HepG2 (cell line): ENCODE results near the gene CPVL. TPM values are rescaled to one million over a fixed set of nuclear protein-coding genes. Genes with fewer than 3 reads are reported as not detected.

Experiments used
- CREB1 ChIP-seq, 2 experiments: fragments of 450-650 bp in 1 of 2; IDR thresholded peaks; 2 replicates each; pipeline ENCODE4 v1.6.1; 2016 to 2017; ENCODE audit warnings: control low read depth in 1 of 2, mild to moderate bottlenecking in 1 of 2, missing compliant biosample characterization in 1 of 2, missing genetic modification characterization in 1 of 2
- FOSL2 ChIP-seq: sonication (generic); formaldehyde crosslinking; IDR thresholded peaks from 2 replicates; pipeline ENCODE4 v1.4.0; 2020; ENCODE audit warnings: missing genetic modification reagents
- GTF3A ChIP-seq: sonication (generic); formaldehyde crosslinking; conservative IDR thresholded peaks from 2 replicates; pipeline ENCODE4 v1.4.0; 2020; ENCODE audit warnings: mild to moderate bottlenecking, missing genetic modification reagents
- HNF4A ChIP-seq: sonication (generic); formaldehyde crosslinking; IDR thresholded peaks from 2 replicates; pipeline ENCODE4 v1.4.0; 2020; ENCODE audit warnings: missing genetic modification reagents
- KAT7 ChIP-seq: IDR thresholded peaks from 2 replicates; pipeline ENCODE4 v1.6.1; 2018; ENCODE audit warnings: borderline replicate concordance, missing compliant biosample characterization
- MTA3 ChIP-seq: sonication (generic); formaldehyde crosslinking; IDR thresholded peaks from 2 replicates; pipeline ENCODE4 v1.4.0; 2020; ENCODE audit warnings: missing genetic modification reagents
- POLR2G ChIP-seq: fragments of 200-400 bp; formaldehyde crosslinking; IDR thresholded peaks from 2 replicates; pipeline ENCODE4 v1.6.1; 2018; ENCODE audit warnings: mild to moderate bottlenecking, low read depth, low read length, moderate library complexity
- PTBP1 ChIP-seq: fragments of 200-400 bp; formaldehyde crosslinking; IDR thresholded peaks from 2 replicates; pipeline ENCODE4 v1.6.1; 2018; ENCODE audit warnings: low read length, low read depth; ENCODE audit not compliant: poor library complexity, severe bottlenecking
- RBFOX2 ChIP-seq: fragments of 200-400 bp; formaldehyde crosslinking; IDR thresholded peaks from 2 replicates; pipeline ENCODE4 v1.6.1; 2017; ENCODE audit warnings: low read depth, mild to moderate bottlenecking, low read length
- RFX5 ChIP-seq: IDR thresholded peaks from 2 replicates; pipeline ENCODE4 v1.6.1; 2011; ENCODE audit warnings: low read depth, low read length, improper control_type of control experiment
- SSRP1 ChIP-seq: IDR thresholded peaks from 2 replicates; pipeline ENCODE4 v1.6.1; 2016; ENCODE audit warnings: control low read depth
- ZBTB7A ChIP-seq: sonication (generic); formaldehyde crosslinking; IDR thresholded peaks from 2 replicates; pipeline ENCODE4 v1.8.0; 2022; ENCODE audit warnings: mild to moderate bottlenecking, missing genetic modification reagents
- ZMYM4 ChIP-seq: sonication (generic); formaldehyde crosslinking; IDR thresholded peaks from 2 replicates; pipeline ENCODE4 v1.8.1; 2023; ENCODE audit warnings: mild to moderate bottlenecking, missing genetic modification reagents
- ZNF10 ChIP-seq: sonication (generic); formaldehyde crosslinking; IDR thresholded peaks from 2 replicates; pipeline ENCODE4 v1.4.0; 2020; ENCODE audit warnings: mild to moderate bottlenecking, low read depth, missing genetic modification reagents, borderline replicate concordance
- ZNF143 ChIP-seq: sonication (generic); formaldehyde crosslinking; IDR thresholded peaks from 2 replicates; pipeline ENCODE4 v1.4.0; 2020; ENCODE audit warnings: missing genetic modification reagents
- ZNF354B ChIP-seq: sonication (generic); formaldehyde crosslinking; IDR thresholded peaks from 2 replicates; pipeline ENCODE4 v1.8.0; 2022; ENCODE audit warnings: mild to moderate bottlenecking, missing genetic modification reagents
- ZNF598 ChIP-seq: sonication (generic); formaldehyde crosslinking; IDR thresholded peaks from 2 replicates; pipeline ENCODE4 v1.5.1; 2020; ENCODE audit warnings: mild to moderate bottlenecking, missing genetic modification reagents, borderline replicate concordance
- ZNF749 ChIP-seq: sonication (generic); formaldehyde crosslinking; IDR thresholded peaks from 2 replicates; pipeline ENCODE4 v1.8.0; 2022; ENCODE audit warnings: mild to moderate bottlenecking, missing genetic modification reagents, moderate library complexity, borderline replicate concordance
- ZSCAN12 ChIP-seq: sonication (generic); formaldehyde crosslinking; IDR thresholded peaks from 2 replicates; pipeline ENCODE4 v1.9.0; 2021; ENCODE audit warnings: mild to moderate bottlenecking, missing genetic modification reagents
- polyA plus RNA-seq, 8 experiments: library from polyadenylated mRNA; depleted of rRNA in 3 of 8; stranded (reverse) in 7 of 8; unstranded in 1 of 8; fragments of >200 nt; fragmentation: Illumina TruSeq in 4 of 8; extraction: Trizol in 4 of 8; gene quantifications; 2 replicates each; pipeline versions ENCODE4 v1.2.1 to v1.2.3, GENCODE V29; 2011 to 2016; ENCODE audit warnings: low read depth in 4 of 8, missing spikeins in 1 of 8, mixed read lengths in 1 of 8; ENCODE audit not compliant: insufficient read depth in 1 of 8
- total RNA-seq, 5 experiments: library from RNA; depleted of rRNA; stranded (reverse); fragments of >200 nt; fragmentation: Illumina TruSeq; extraction: Trizol; gene quantifications; 2 replicates each; pipeline ENCODE4 v1.2.3, GENCODE V29; 2016; ENCODE audit warnings: low read depth in 1 of 5
- TF ChIP-seq, protein P1 (sequence below): IDR thresholded peaks from 2 replicates; pipeline ENCODE4 v1.6.1; 2016; ENCODE audit warnings: mild to moderate bottlenecking
- TF ChIP-seq, protein P2 (sequence below): sonication (generic); formaldehyde crosslinking; IDR thresholded peaks from 2 replicates; pipeline ENCODE4 v1.4.0; 2020; ENCODE audit warnings: missing genetic modification reagents, borderline replicate concordance
- TF ChIP-seq, protein P3 (sequence below): sonication (generic); IDR thresholded peaks from 2 replicates; pipeline ENCODE4 v1.6.1; 2016; ENCODE audit warnings: low read depth, borderline replicate concordance
- TF ChIP-seq, protein P4 (sequence below): sonication (generic); formaldehyde crosslinking; IDR thresholded peaks from 2 replicates; pipeline ENCODE4 v1.8.0; 2022; ENCODE audit warnings: mild to moderate bottlenecking, missing genetic modification reagents, moderate library complexity
- TF ChIP-seq, protein P5 (sequence below): IDR thresholded peaks from 2 replicates; pipeline ENCODE4 v1.6.1; 2016; ENCODE audit warnings: low read depth, control low read depth

Gene CPVL
- total and polyA plus RNA-seq, 2 of the 13 experiments (the other 11 are each of a cell fraction or from before 2014, with no cell fraction given): 59.2 to 294 TPM

DNA sequence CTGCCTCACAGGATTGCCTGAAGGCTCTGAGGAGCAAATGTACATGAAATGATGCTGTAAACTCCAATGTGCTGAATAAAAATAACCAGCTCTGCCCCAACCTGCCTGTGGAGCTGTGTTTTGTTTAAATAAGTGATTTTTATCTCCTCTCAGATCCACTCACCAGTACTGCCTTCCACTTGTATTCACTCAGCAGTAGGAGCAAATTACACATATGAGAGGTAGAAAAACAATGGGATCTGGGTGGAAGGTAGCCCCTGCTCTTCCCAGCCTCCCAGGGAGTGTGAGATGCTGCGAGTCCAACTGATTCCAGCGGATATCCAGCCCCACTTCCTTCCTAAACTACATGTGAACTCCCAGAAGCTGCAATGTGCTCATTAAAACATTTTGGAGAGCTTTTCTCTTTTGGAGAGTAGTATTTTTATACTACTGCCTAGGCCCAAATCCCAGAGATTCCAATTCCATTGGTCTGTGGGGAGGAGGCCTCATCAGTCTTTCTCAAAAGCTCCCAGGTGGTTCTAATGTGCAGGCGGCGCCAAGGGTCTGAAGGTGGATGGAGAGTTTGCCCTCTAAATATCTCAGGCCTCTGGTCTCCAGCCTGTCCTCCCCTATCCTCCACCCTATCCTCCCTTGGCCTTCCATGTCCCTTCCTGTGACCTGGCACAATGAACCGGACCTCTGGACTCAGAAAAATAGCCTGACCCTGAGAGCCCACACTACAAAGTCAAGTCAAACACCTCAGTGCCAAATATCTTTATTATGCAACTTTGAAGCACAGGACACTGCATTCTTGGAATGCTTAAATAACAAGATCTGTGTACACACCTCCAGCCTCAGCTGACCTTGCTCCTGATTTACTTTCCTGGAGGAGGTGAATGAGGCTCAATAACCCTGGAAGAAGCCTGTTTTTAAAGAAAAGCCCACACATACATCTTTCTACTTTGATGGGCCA is 46.2 kb downstream of the CPVL start (continued):
- TF ChIP-seq, protein P1, sequence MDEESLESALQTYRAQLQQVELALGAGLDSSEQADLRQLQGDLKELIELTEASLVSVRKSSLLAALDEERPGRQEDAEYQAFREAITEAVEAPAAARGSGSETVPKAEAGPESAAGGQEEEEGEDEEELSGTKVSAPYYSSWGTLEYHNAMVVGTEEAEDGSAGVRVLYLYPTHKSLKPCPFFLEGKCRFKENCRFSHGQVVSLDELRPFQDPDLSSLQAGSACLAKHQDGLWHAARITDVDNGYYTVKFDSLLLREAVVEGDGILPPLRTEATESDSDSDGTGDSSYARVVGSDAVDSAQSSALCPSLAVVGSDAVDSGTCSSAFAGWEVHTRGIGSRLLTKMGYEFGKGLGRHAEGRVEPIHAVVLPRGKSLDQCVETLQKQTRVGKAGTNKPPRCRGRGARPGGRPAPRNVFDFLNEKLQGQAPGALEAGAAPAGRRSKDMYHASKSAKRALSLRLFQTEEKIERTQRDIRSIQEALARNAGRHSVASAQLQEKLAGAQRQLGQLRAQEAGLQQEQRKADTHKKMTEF (CRISPR knock-in tag): peak; percentile 88
- TF ChIP-seq SSRP1 (no peak), MTA3 (no peak), HNF4A (peak; percentile 98), PTBP1 (no peak), KAT7 (CRISPR knock-in tag) (no peak), RBFOX2 (no peak), ZBTB7A (no peak), ZNF354B (no peak), ZNF143 (CRISPR knock-in tag) (no peak), FOSL2 (peak; percentile 76), ZSCAN12 (CRISPR knock-in tag) (no peak), ZMYM4 (CRISPR knock-in tag) (peak; percentile 91), GTF3A (no peak), ZNF598 (CRISPR knock-in tag) (no peak), RFX5 (no peak), CREB1 (IDR thresholded peaks at IDR 0.05) (no peak), CREB1 (CRISPR knock-in tag; IDR thresholded peaks at IDR 0.05) (peak; percentile 85), ZNF749 (CRISPR knock-in tag) (no peak), POLR2G (no peak), ZNF10 (CRISPR knock-in tag) (no peak)
- TF ChIP-seq, protein P2, sequence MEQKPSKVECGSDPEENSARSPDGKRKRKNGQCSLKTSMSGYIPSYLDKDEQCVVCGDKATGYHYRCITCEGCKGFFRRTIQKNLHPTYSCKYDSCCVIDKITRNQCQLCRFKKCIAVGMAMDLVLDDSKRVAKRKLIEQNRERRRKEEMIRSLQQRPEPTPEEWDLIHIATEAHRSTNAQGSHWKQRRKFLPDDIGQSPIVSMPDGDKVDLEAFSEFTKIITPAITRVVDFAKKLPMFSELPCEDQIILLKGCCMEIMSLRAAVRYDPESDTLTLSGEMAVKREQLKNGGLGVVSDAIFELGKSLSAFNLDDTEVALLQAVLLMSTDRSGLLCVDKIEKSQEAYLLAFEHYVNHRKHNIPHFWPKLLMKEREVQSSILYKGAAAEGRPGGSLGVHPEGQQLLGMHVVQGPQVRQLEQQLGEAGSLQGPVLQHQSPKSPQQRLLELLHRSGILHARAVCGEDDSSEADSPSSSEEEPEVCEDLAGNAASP (CRISPR knock-in tag): peak; percentile 100
- TF ChIP-seq, protein P3, sequence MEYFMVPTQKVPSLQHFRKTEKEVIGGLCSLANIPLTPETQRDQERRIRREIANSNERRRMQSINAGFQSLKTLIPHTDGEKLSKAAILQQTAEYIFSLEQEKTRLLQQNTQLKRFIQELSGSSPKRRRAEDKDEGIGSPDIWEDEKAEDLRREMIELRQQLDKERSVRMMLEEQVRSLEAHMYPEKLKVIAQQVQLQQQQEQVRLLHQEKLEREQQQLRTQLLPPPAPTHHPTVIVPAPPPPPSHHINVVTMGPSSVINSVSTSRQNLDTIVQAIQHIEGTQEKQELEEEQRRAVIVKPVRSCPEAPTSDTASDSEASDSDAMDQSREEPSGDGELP: peak; percentile 89
- TF ChIP-seq, protein P4, sequence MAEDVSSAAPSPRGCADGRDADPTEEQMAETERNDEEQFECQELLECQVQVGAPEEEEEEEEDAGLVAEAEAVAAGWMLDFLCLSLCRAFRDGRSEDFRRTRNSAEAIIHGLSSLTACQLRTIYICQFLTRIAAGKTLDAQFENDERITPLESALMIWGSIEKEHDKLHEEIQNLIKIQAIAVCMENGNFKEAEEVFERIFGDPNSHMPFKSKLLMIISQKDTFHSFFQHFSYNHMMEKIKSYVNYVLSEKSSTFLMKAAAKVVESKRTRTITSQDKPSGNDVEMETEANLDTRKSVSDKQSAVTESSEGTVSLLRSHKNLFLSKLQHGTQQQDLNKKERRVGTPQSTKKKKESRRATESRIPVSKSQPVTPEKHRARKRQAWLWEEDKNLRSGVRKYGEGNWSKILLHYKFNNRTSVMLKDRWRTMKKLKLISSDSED: no peak
- TF ChIP-seq, protein P5, sequence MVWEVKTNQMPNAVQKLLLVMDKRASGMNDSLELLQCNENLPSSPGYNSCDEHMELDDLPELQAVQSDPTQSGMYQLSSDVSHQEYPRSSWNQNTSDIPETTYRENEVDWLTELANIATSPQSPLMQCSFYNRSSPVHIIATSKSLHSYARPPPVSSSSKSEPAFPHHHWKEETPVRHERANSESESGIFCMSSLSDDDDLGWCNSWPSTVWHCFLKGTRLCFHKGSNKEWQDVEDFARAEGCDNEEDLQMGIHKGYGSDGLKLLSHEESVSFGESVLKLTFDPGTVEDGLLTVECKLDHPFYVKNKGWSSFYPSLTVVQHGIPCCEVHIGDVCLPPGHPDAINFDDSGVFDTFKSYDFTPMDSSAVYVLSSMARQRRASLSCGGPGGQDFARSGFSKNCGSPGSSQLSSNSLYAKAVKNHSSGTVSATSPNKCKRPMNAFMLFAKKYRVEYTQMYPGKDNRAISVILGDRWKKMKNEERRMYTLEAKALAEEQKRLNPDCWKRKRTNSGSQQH (CRISPR knock-in tag): peak; percentile 39; the same call in 1 of the 2 replicates
